Ishikawa (cell line): ENCODE measurements around the gene NTRK1.

Source experiments
- FOXM1 ChIP-seq: IDR thresholded peaks from 2 replicates; pipeline ENCODE4 v1.6.1; 2012; ENCODE audit warnings: low read depth, borderline replicate concordance
- NFIC ChIP-seq: IDR thresholded peaks from 2 replicates; pipeline ENCODE4 v1.6.1; 2012
- RAD21 ChIP-seq: IDR thresholded peaks from 2 replicates; pipeline ENCODE4 v1.6.1; 2012; ENCODE audit warnings: low read depth
- TAF1 ChIP-seq: IDR thresholded peaks from 2 replicates; pipeline ENCODE4 v1.6.1; 2012; ENCODE audit warnings: low read depth, mild to moderate bottlenecking
- TCF12 ChIP-seq: IDR thresholded peaks from 2 replicates; pipeline ENCODE4 v1.6.1; 2012; ENCODE audit warnings: low read depth
- YY1 ChIP-seq: IDR thresholded peaks from 2 replicates; pipeline ENCODE4 v1.6.1; 2012; ENCODE audit warnings: low read depth
- ZBTB7A ChIP-seq: IDR thresholded peaks from 2 replicates; pipeline ENCODE4 v1.6.1; 2012; ENCODE audit warnings: low read depth
- TF ChIP-seq, protein P1 (sequence below): IDR thresholded peaks from 2 replicates; pipeline ENCODE4 v1.6.1; 2012
- TF ChIP-seq, protein P2 (sequence below): IDR thresholded peaks from 2 replicates; pipeline ENCODE4 v1.6.1; 2012
- TF ChIP-seq, protein P3 (sequence below): IDR thresholded peaks from 2 replicates; pipeline ENCODE4 v1.6.1; 2012; ENCODE audit warnings: low read depth, mild to moderate bottlenecking

DNA sequence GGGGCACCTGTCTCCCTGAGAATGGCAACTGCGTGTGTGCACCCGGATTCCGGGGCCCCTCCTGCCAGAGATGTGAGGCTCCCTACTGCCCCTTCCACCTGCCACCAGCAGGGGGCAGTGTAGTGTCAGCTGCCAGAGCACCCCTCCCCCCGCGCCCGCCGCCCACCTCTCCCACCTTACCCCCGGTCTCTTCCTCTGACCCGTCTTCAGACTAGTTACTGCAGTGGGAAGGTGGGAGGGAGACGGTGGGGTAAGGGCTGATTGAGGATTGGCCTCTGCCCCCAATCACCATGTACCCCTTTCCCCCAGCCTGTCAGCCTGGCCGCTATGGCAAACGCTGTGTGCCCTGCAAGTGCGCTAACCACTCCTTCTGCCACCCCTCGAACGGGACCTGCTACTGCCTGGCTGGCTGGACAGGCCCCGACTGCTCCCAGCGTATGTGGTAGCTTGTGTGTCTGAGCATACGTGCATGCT, 49.7 kb downstream of the NTRK1 start:
- TF ChIP-seq, protein P1, sequence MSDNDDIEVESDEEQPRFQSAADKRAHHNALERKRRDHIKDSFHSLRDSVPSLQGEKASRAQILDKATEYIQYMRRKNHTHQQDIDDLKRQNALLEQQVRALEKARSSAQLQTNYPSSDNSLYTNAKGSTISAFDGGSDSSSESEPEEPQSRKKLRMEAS, result no peak
- no peak for TF ChIP-seq TAF1
- no peak for TF ChIP-seq NFIC
- peak; percentile 88 for TF ChIP-seq ZBTB7A
- TF ChIP-seq, protein P2, sequence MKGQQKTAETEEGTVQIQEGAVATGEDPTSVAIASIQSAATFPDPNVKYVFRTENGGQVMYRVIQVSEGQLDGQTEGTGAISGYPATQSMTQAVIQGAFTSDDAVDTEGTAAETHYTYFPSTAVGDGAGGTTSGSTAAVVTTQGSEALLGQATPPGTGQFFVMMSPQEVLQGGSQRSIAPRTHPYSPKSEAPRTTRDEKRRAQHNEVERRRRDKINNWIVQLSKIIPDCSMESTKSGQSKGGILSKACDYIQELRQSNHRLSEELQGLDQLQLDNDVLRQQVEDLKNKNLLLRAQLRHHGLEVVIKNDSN, result no peak
- TF ChIP-seq FOXM1, result no peak
- peak; percentile 56 for TF ChIP-seq RAD21
- TF ChIP-seq, protein P3, sequence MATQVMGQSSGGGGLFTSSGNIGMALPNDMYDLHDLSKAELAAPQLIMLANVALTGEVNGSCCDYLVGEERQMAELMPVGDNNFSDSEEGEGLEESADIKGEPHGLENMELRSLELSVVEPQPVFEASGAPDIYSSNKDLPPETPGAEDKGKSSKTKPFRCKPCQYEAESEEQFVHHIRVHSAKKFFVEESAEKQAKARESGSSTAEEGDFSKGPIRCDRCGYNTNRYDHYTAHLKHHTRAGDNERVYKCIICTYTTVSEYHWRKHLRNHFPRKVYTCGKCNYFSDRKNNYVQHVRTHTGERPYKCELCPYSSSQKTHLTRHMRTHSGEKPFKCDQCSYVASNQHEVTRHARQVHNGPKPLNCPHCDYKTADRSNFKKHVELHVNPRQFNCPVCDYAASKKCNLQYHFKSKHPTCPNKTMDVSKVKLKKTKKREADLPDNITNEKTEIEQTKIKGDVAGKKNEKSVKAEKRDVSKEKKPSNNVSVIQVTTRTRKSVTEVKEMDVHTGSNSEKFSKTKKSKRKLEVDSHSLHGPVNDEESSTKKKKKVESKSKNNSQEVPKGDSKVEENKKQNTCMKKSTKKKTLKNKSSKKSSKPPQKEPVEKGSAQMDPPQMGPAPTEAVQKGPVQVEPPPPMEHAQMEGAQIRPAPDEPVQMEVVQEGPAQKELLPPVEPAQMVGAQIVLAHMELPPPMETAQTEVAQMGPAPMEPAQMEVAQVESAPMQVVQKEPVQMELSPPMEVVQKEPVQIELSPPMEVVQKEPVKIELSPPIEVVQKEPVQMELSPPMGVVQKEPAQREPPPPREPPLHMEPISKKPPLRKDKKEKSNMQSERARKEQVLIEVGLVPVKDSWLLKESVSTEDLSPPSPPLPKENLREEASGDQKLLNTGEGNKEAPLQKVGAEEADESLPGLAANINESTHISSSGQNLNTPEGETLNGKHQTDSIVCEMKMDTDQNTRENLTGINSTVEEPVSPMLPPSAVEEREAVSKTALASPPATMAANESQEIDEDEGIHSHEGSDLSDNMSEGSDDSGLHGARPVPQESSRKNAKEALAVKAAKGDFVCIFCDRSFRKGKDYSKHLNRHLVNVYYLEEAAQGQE, result no peak
- no peak for TF ChIP-seq TCF12
- TF ChIP-seq YY1, result no peak
